ENCODE data around the gene NDUFA11.

Gene NDUFA11

GRCh38 chr19:5905114-5905778 lies 1.7 kb upstream of the NDUFA11 start:
- DNase-seq, result no peak

GRCh38 chr19:5904352-5905113 lies 943 bp upstream of the NDUFA11 start, which contains the start of gene VMAC:
TSS of gene VMAC (plus strand) at chr19:5904872. CDS start at chr19:5904891, 19 bp downstream.
- DNase-seq, result peak; percentile 100

- peak; percentile 73 for DNase-seq
Measured at GRCh38 chr19:5903056-5903623, 450 bp downstream of the NDUFA11 start.

GRCh38 chr19:5900976-5901375 lies 2.6 kb downstream of the NDUFA11 start:
- DNase-seq, result no peak

- no peak for DNase-seq
Measured at GRCh38 chr19:5899728-5900526, 3.7 kb downstream of the NDUFA11 start.

- DNase-seq, result no peak
Measured at GRCh38 chr19:5897189-5897969, 6.2 kb downstream of the NDUFA11 start.

GRCh38 chr19:5896365-5897076 lies 7.1 kb downstream of the NDUFA11 start:
- no peak for DNase-seq

- no peak for DNase-seq
Measured at GRCh38 chr19:5895890-5896289, 7.7 kb downstream of the NDUFA11 start.

GRCh38 chr19:5895409-5895808 lies 8.2 kb downstream of the NDUFA11 start:
- no peak for DNase-seq

GRCh38 chr19:5894704-5895349 lies 8.8 kb downstream of the NDUFA11 start:
- no peak for DNase-seq

- DNase-seq, result no peak
Measured at GRCh38 chr19:5893907-5894703, 9.5 kb downstream of the NDUFA11 start.

- no peak for DNase-seq
Measured at GRCh38 chr19:5893296-5893903, 10.2 kb downstream of the NDUFA11 start.

GRCh38 chr19:5892772-5893275 lies 10.8 kb downstream of the NDUFA11 start:
- DNase-seq, result no peak

- peak; percentile 43 for DNase-seq
Measured at GRCh38 chr19:5891938-5892771, 11.4 kb downstream of the NDUFA11 start.

GRCh38 chr19:5891572-5891937 lies 12.0 kb downstream of the NDUFA11 start:
- no peak for DNase-seq

- DNase-seq, result no peak
Measured at GRCh38 chr19:5890099-5890498, 13.5 kb downstream of the NDUFA11 start.

- peak; percentile 60 for DNase-seq
Measured at GRCh38 chr19:5889288-5889971, 14.2 kb downstream of the NDUFA11 start.

Measured in EL (cell line).